ENCODE results near the gene SHOC2.

GRCh38 chr10:110980807-110981206 is 61.4 kb downstream of the SHOC2 start:
- TF ChIP-seq POLR2AphosphoS5 (IDR thresholded peaks at IDR 0.05; ENCODE audit: low read depth, low read length) = no peak
- no peak for TF ChIP-seq POLR2A (IDR thresholded peaks at IDR 0.05; ENCODE audit: insufficient read depth in 1 of 2, low read depth in 2 of 2, low read length in 2 of 2)
- TF ChIP-seq CHD4 (IDR thresholded peaks at IDR 0.05; ENCODE audit: borderline replicate concordance, low read length) = no peak
- TF ChIP-seq MXD4 (CRISPR knock-in tag; IDR thresholded peaks at IDR 0.05) = no peak
- no peak for TF ChIP-seq ZNF101 (CRISPR knock-in tag; IDR thresholded peaks at IDR 0.05; ENCODE audit: borderline replicate concordance, low read depth)
- no peak for TF ChIP-seq STAG1 (CRISPR knock-in tag; IDR thresholded peaks at IDR 0.05)
- TF ChIP-seq MIER3 (CRISPR knock-in tag; IDR thresholded peaks at IDR 0.05; ENCODE audit: borderline replicate concordance) = no peak
- no peak for TF ChIP-seq RELA (CRISPR knock-in tag; IDR thresholded peaks at IDR 0.05)
- no peak for TF ChIP-seq PCBP1 (IDR thresholded peaks at IDR 0.05; ENCODE audit: borderline replicate concordance, low read depth, low read length)
- TF ChIP-seq ZBTB4 (CRISPR knock-in tag; IDR thresholded peaks at IDR 0.05; ENCODE audit: borderline replicate concordance) = no peak
- TF ChIP-seq CTCF (CRISPR knock-in tag; IDR thresholded peaks at IDR 0.05) = no peak
- no peak for TF ChIP-seq KAT7 (CRISPR knock-in tag; IDR thresholded peaks at IDR 0.05; ENCODE audit: borderline replicate concordance)
